ENCODE data around the gene AQP9. TPM values are rescaled to one million over a fixed set of nuclear protein-coding genes. Genes with fewer than 3 reads are reported as not detected.
"Not testable (repeated sequence)": the region's sequence is repeated elsewhere in the genome, so short reads cannot be mapped to it uniquely, and the experiment has no call there.

Gene AQP9
- total RNA-seq, 1 experiment from 2014 or later: not detected

- peak; percentile 53 for DNase-seq (ENCODE audit: low read depth)
These were observed 41.7 kb downstream of the AQP9 start for GRCh38 chr15:58179741-58180381.

GRCh38 chr15:58182460-58183163 is 44.4 kb downstream of the AQP9 start:
- DNase-seq (ENCODE audit: low read depth): peak; percentile 56

GRCh38 chr15:58185439-58185838 is 47.3 kb downstream of the AQP9 start:
- peak; percentile 54 for DNase-seq (ENCODE audit: low read depth)

DNA sequence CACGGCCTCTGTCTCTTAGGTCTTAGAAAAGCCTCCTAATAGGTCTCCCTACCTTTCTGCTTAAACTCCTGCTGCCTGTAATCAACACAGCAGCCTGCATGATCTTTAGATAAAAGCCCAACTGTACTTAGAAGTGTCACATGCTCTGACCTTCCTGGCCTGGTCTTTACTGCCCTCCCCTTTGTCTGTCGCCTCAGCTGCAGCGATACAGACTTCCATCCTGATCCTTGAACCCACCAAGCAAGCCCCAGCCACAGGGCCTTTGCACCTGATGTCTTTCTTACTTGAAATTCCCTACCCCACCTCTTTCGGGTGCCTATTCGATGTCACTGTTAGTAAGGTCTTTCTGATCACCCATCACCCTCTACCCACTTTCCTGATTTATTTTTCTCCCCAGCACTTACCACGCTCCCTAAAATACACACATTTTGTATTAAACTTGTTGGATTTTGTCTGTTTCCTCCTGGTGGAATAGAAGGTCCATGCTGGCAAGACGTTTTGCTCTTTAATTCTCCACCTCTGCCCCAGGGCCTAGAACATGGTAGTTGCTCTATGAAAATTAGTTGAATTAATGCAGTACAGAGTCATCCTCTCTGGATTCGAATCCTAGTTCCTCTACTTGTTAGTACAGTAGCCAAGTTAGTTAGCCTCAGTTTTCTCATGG is 51.1 kb downstream of the AQP9 start:
- no peak for DNase-seq (ENCODE audit: low read depth)

GRCh38 chr15:58190419-58190818 is 52.2 kb downstream of the AQP9 start:
- DNase-seq (ENCODE audit: low read depth): peak; percentile 33

GRCh38 chr15:58193636-58194035 is 55.5 kb downstream of the AQP9 start:
- DNase-seq (ENCODE audit: low read depth): not testable (repeated sequence)

DNA sequence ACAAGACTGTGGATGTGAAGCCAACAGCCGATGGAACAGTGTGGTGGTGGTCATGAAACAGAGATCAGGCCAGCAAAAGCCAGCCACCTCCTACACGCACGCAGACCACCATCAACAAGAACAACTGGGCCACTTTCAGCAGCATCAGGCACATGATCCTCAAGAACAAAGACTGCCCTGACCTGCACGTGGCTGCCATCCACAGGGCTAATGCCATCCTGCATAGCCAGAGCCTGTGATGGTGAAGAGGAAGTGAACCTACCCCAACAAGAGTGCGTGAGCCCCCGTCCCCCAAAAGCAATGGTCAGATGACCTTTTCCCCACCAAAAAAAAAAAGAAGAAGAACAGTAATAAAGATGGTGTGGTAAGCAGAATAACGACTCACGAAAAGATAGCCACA is 62.6 kb downstream of the AQP9 start:
- no peak for DNase-seq (ENCODE audit: low read depth)

- peak; percentile 65 for DNase-seq (ENCODE audit: low read depth)
These were observed 63.3 kb downstream of the AQP9 start for GRCh38 chr15:58201516-58201915.

- DNase-seq (ENCODE audit: low read depth): peak; percentile 99
These were observed 65.4 kb downstream of the AQP9 start for GRCh38 chr15:58203537-58203936.

- DNase-seq (ENCODE audit: low read depth): no peak
These were observed 68.0 kb downstream of the AQP9 start for GRCh38 chr15:58206151-58206550.

GRCh38 chr15:58208217-58208616 is 70.0 kb downstream of the AQP9 start:
- DNase-seq (ENCODE audit: low read depth): not testable (repeated sequence)

- peak; percentile 97 for DNase-seq (ENCODE audit: low read depth)
These were observed 70.9 kb downstream of the AQP9 start for GRCh38 chr15:58209007-58209481.

DNA sequence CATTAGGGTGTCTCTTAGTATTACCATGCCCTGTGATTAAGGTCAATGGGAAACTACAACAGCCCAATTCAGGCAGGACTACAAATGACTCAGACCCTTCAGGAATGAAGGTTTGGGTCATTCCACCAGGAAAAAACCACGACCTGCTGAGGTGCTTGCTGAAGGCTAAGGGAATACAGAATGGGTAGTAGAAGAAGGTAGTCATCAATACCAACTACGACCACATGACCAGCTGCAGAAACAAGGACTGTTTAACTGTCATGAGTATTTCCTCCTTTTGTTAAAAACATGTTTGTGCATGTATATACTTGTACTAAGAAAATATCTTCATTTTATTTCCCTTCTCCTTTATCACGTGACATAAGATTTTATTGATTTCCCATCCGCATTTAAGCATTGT is 71.8 kb downstream of the AQP9 start:
- DNase-seq (ENCODE audit: low read depth): not testable (repeated sequence)

DNA sequence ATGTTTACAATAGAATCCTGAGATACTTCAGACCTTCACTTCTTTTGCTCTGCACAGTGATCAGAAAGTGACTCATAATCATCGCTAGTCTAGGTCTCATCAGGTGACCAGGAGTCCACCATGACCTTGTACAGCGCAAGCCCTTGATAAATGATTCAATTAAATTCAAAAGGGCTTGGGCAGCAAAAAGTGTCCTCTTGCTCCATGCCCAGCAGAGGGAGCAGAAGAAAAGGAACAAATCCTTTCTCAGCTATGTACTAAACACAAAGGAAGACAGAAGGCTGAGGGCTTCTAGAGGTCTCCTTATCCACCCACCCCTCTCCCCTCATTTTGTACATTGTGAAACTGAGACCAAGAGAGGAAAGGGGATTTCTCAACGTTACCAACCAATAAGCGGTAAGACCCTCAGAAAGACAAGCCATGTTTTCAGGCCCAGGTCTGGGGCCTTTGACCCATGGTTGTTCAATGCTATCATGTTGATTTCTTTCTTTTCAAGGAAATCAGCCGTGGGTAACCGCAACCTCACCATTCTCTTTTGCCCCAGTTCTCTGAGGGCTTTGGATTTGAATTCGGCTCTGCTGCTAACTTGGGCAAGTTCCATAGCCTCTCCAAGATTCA is 74.8 kb downstream of the AQP9 start:
- DNase-seq (ENCODE audit: low read depth): peak; percentile 64

DNA sequence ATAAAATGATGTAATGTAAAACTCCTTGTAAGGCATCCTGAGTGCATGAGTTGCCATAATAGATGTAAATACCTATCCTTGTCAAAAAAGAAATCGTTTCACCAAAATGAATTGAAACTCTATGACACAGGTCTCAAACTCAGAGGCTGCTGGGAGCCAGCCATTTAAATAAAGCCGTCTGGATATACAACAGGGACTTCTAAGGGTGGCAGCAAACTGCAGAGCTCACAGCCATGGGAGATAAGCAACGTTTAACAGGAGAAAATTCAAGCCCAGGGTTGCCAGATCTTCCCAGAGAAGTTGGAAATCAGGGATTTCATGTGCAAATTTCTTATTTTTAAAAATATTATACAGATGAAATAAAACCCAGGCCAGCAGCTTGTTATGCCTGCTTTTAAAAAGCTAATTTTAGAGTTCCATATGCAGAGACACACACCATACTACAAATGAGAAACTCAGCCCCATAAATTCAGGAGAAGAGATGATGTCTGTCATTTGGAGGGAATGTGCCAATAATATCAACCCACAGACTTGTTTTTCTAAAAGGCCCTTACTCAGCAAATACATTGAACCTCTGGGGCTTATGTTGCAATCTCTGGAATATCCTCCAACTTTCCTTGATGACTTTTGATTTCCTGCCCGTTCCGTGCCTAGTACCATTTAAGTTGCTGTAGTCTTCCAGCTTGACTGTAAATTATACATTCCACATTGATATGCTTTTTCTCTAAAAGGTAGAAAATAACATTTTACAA is 75.6 kb downstream of the AQP9 start:
- DNase-seq (ENCODE audit: low read depth): peak; percentile 78

- no peak for DNase-seq (ENCODE audit: low read depth)
These were observed 76.6 kb downstream of the AQP9 start for GRCh38 chr15:58214591-58215340.

DNA sequence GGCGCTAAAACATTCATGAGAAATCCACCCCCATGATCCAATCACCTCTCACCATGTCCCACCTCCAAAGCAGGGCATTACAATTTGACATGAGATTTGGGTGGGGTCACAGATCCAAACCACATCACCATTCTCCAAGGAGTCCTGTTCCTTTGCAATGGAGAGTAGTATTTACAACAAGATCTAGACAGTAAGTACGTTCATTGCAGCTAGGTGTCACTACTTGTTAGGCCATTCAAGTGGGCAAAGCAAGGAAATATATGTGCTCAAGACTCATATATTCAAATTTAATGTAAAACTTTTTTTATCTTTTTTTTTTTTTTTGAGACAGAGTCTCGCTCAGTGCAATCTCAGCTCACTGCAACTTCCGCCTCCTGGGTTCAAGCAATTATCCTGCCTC is 79.3 kb downstream of the AQP9 start:
- no peak for DNase-seq (ENCODE audit: low read depth)

GRCh38 chr15:58221591-58222241 is 83.5 kb downstream of the AQP9 start:
- DNase-seq (ENCODE audit: low read depth): peak; percentile 69

- peak; percentile 59 for DNase-seq (ENCODE audit: low read depth)
These were observed 84.5 kb downstream of the AQP9 start for GRCh38 chr15:58222679-58223078.

DNA sequence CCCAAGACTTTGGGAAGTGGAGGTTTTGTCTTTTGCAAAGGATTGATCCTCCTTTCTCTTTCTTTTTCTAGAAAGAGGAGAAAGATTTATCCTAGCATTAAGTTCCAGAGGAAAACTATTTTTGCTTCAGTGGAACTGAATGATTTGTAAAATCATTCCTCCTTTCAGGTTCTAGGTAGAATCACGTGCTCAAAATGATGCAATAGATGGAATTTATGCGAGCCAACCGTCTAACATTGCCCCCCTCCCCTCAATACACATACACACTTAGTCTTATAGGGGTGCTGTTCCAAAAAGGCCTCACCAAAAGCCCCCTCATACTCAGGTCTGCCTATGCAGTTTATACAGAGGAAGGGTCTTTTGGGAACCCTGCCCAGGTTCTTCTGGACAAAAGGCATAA is 85.3 kb downstream of the AQP9 start:
- no peak for DNase-seq (ENCODE audit: low read depth)
